ENCODE data around the gene KANK4.

KANK4 gene

GRCh38 chr1:62285984-62286785 is 33.0 kb downstream of the KANK4 start:
- DNase-seq (ENCODE audit: low spot score) = no peak
- H3K27ac ChIP-seq = no peak overlapping the region
- TF ChIP-seq CTCF (IDR thresholded peaks at IDR 0.05) = no peak
- no peak overlapping the region for H3K4me3 ChIP-seq

GRCh38 chr1:62285440-62285839 is 33.8 kb downstream of the KANK4 start:
- no peak for DNase-seq (ENCODE audit: low spot score)
- Histone ChIP-seq H3K4me3 (no peak overlapping the region), H3K27ac (no peak overlapping the region)
- no peak for TF ChIP-seq CTCF (IDR thresholded peaks at IDR 0.05)

- no peak overlapping the region for H3K4me3 ChIP-seq
- TF ChIP-seq CTCF (IDR thresholded peaks at IDR 0.05) = no peak
- no peak overlapping the region for H3K27ac ChIP-seq
- DNase-seq (ENCODE audit: low spot score) = no peak
Measured at GRCh38 chr1:62283986-62284385, 35.2 kb downstream of the KANK4 start.

GRCh38 chr1:62282909-62283755 is 36.1 kb downstream of the KANK4 start:
- Histone ChIP-seq H3K4me3 (no peak overlapping the region), H3K27ac (no peak overlapping the region)
- DNase-seq (ENCODE audit: low spot score) = no peak
- no peak for TF ChIP-seq CTCF (IDR thresholded peaks at IDR 0.05)

GRCh38 chr1:62281922-62282555 is 37.2 kb downstream of the KANK4 start:
- no peak overlapping the region for H3K4me3 ChIP-seq
- no peak for DNase-seq (ENCODE audit: low spot score)

GRCh38 chr1:62280960-62281465 is 38.2 kb downstream of the KANK4 start:
- H3K4me3 ChIP-seq = no peak overlapping the region
- TF ChIP-seq CTCF (IDR thresholded peaks at IDR 0.05) = no peak

More at GRCh38 chr1:62281922-62282555, 37.2 kb downstream of the KANK4 start:
- no peak overlapping the region for H3K27ac ChIP-seq
- no peak for TF ChIP-seq CTCF (IDR thresholded peaks at IDR 0.05)

More at GRCh38 chr1:62280960-62281465, 38.2 kb downstream of the KANK4 start:
- DNase-seq (ENCODE audit: low spot score) = no peak
- no peak overlapping the region for H3K27ac ChIP-seq
